ENCODE data around the gene RBM24.

Gene RBM24

DNA sequence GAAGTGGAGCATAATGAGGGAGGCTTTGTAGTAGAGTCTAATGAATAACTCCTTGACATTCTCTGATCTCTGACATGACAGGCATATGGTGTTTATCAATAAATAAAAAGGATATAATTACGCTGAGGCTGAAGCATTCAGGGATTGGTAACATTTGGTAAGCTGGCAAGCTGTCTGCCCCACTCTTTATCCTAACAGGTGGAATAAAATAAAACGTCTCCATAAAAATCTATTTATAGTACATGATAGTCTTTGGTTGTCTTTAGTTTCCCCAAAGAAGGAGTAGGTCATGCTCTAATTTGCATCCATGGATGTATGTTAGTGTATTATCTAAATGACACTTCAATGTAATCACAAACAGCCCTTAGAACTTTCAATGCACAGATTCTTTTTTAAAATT is 30.9 kb upstream of the RBM24 start:
- TF ChIP-seq CTCF (IDR thresholded peaks at IDR 0.05; ENCODE audit: low read depth, low read length) = no peak
- DNase-seq = no peak
- no peaks in the 10 kb centered on the region for H3K4me1 ChIP-seq
- no peaks in the 10 kb centered on the region for H3K36me3 ChIP-seq
- no peak overlapping the region for H3K4me3 ChIP-seq (ENCODE audit: low read depth, low read length)
- no peaks in the 10 kb centered on the region for H3K27me3 ChIP-seq
- no peaks in the 10 kb centered on the region for H3K9me3 ChIP-seq

DNA sequence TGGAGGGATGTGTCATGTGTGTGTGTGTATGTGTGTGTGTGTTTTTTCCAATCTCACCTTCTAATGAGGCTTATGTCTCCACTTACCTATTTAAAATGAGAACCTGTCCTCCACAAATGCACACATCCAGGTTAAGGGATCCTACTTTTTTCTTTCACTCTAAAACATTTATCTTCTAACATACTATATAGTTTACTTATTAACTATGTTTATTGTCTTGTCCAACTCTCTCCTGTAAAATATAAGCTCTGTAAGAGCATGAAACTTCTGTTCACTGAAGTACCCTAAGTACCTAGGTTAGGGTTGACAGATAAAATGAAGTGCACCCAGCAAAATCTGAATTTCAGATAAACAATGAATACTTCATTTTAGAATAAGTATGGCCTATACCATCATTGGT is 29.2 kb upstream of the RBM24 start:
- DNase-seq = no peak
- TF ChIP-seq CTCF (IDR thresholded peaks at IDR 0.05; ENCODE audit: low read depth, low read length) = no peak
- Histone ChIP-seq H3K4me1 (no peaks in the 10 kb centered on the region), H3K9me3 (no peaks in the 10 kb centered on the region), H3K4me3 (ENCODE audit: low read depth, low read length) (no peak overlapping the region), H3K27me3 (no peaks in the 10 kb centered on the region), H3K36me3 (no peaks in the 10 kb centered on the region)

GRCh38 chr6:17258749-17259148 is 22.4 kb upstream of the RBM24 start:
- no peak for TF ChIP-seq CTCF (IDR thresholded peaks at IDR 0.05; ENCODE audit: low read depth, low read length)
- H3K27me3 ChIP-seq = no peaks in the 10 kb centered on the region
- no peak for DNase-seq

DNA sequence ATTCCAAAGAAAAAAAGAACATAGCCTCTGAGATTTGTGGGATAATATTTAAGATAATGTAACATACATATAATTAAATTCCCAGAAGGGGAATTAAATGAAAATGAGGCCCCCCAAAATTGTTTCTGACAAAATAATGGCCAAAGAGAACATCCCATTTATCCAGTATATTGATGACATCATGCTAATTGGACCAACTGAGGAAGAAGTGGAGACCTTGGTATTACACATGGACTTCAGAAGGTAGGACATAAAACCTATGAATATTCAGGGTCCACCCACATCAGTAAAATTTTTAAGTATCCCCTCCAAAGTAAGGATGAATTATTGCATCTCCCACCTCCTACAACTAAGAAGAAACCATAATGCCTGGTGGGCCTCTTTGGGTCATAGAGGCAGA is 15.6 kb upstream of the RBM24 start:
- no peak overlapping the region for H3K4me3 ChIP-seq (ENCODE audit: low read depth, low read length)
- H3K4me1 ChIP-seq = no peaks in the 10 kb centered on the region

More at GRCh38 chr6:17258749-17259148, 22.4 kb upstream of the RBM24 start:
- Histone ChIP-seq H3K9me3 (no peaks in the 10 kb centered on the region), H3K36me3 (no peaks in the 10 kb centered on the region), H3K4me3 (ENCODE audit: low read depth, low read length) (no peak overlapping the region), H3K4me1 (no peaks in the 10 kb centered on the region)

DNA sequence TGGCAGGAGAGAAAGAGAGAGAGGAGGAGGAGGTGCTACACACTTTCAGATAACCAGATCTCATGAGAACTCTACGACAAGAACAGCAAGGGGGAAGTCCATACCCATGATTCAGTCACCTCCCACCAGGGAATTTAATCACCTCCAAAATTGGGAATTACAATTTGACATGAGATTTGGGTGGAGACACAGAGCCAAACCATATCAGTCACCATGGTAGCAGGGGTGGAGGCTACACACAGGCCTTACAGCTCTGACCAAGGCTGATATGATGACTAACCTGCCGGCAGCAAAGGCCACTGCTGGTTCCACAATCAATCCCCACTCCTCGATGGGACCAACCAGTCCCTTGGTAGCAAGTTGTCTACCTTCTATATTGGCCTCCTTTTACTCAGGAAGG is 13.6 kb upstream of the RBM24 start:
- H3K4me1 ChIP-seq = no peaks in the 10 kb centered on the region
- H3K9me3 ChIP-seq = no peaks in the 10 kb centered on the region
- no peaks in the 10 kb centered on the region for H3K36me3 ChIP-seq
- no peak for TF ChIP-seq CTCF (IDR thresholded peaks at IDR 0.05; ENCODE audit: low read depth, low read length)
- no peak overlapping the region for H3K4me3 ChIP-seq (ENCODE audit: low read depth, low read length)
- H3K27me3 ChIP-seq = no peaks in the 10 kb centered on the region
- DNase-seq = no peak

More for the DNA sequence above, 15.6 kb upstream of the RBM24 start:
- Histone ChIP-seq H3K27me3 (no peaks in the 10 kb centered on the region), H3K9me3 (no peaks in the 10 kb centered on the region), H3K36me3 (no peaks in the 10 kb centered on the region)
- no peak for DNase-seq
- no peak for TF ChIP-seq CTCF (IDR thresholded peaks at IDR 0.05; ENCODE audit: low read depth, low read length)

DNA sequence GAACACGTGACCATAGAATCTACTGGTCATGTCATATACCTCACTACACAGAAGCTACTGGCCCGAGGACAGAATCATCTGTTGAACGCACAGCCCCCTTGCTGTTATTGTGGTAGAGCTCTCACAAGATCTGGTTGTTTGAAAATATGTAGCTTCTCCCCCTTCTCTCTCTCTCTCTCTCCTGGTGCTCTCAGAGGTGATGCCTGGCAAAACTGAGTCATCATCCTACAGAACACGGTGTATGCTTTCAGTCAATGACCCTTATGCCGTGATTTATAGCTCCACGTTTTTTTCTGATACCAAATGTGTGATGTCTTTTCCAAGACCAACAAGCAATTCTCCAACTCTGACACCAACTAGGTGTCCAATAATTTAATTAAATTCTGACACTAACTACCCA is 13.0 kb upstream of the RBM24 start:
- Histone ChIP-seq H3K4me3 (ENCODE audit: low read depth, low read length) (no peak overlapping the region), H3K36me3 (no peaks in the 10 kb centered on the region), H3K27me3 (no peaks in the 10 kb centered on the region), H3K4me1 (no peaks in the 10 kb centered on the region), H3K9me3 (no peaks in the 10 kb centered on the region)
- no peak for DNase-seq
- TF ChIP-seq CTCF (IDR thresholded peaks at IDR 0.05; ENCODE audit: low read depth, low read length) = no peak

All from BE2C (cell line).